Measurements from ENCODE around the gene CTNNA3. TPM values are rescaled to one million over a fixed set of nuclear protein-coding genes. Genes with fewer than 3 reads are reported as not detected.
A peak's percentile ranks its signal among the peaks of the same experiment; 100 is the strongest.

CTNNA3 gene
- total RNA-seq, 1 experiment from 2014 or later = 0.32 TPM

DNA sequence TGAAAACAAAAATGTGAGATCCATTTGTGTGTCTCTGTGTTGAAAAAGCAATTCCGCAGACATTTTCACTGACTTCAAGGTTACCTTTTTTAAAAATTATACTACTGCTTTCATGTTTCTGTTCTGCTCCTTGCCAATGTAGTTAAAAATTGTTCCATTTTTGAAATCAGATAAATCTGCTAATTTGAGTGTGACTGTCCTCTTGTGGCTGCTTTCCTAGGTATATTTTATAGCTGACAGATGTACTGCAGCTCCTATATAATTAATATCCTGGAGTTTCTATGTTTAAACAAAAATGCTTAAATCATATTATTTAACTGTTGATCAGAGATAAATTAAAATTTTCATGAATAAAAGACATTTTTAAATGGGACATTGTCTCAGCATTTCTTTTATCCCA is 947.8 kb downstream of the CTNNA3 start:
- Histone ChIP-seq H2AFZ (ENCODE audit: low read depth, low read length, poor library complexity, severe bottlenecking) (peak overlapping the region; percentile 74), H4K20me1 (ENCODE audit: insufficient read depth) (no peaks in the 10 kb centered on the region), H3K9me3 (ENCODE audit: control insufficient read depth in 1 of 2, insufficient read depth in 1 of 2, low read depth in 1 of 2, low read length in 2 of 2) (no peaks in the 10 kb centered on the region), H3K4me3 (replicated peaks in 1 of 2; ENCODE audit: low read depth in 1 of 2, low read length in 2 of 2) (no peak overlapping the region), H3K9me2 (ENCODE audit: insufficient read depth) (no peaks in the 10 kb centered on the region), H3K27ac (ENCODE audit: low read depth, low read length) (no peak overlapping the region), H3K9ac (ENCODE audit: low read length) (no peak overlapping the region), H3K4me2 (ENCODE audit: low read length) (peak overlapping the region; percentile 44; the same call in 1 of the 2 replicates), H3K36me3 (ENCODE audit: control insufficient read depth in 1 of 2, insufficient read depth in 2 of 2, low read length in 2 of 2) (no peaks in the 10 kb centered on the region), H3K4me1 (ENCODE audit: control insufficient read depth in 1 of 2, insufficient read depth in 2 of 2, low read length in 2 of 2) (peaks cover 2 to 16% of the 10 kb centered on the region in 2 experiments; a peak in 2 of 4 replicates), H3K27me3 (ENCODE audit: insufficient read depth, low read length) (no peaks in the 10 kb centered on the region), H3K79me2 (ENCODE audit: insufficient read depth, low read length) (no peaks in the 10 kb centered on the region)
- RAD21 ChIA-PET (ENCODE audit: low non-redundant PET in 1 of 2, low total read pairs in 2 of 2, uncharacterized antibody in 2 of 2, unreplicated experiment in 2 of 2) = no interaction called here
- intact Hi-C loops (cut with micrococcal nuclease) = no loop called here
- POLR2A ChIA-PET = no interaction called here
- TF ChIP-seq TCF7L2 (IDR thresholded peaks at IDR 0.05; ENCODE audit: borderline replicate concordance, extremely low read depth, insufficient read depth, insufficient read length) (no peak), ZNF274 (IDR thresholded peaks at IDR 0.05; ENCODE audit: low read depth, low read length) (no peak), EZH2 (IDR thresholded peaks at IDR 0.05) (no peak), ZFX (IDR thresholded peaks at IDR 0.05) (no peak), RAD21 (IDR thresholded peaks at IDR 0.05; ENCODE audit: low read depth) (peak; percentile 9; the same call in 1 of the 2 replicates), POLR2A (IDR thresholded peaks at IDR 0.05; ENCODE audit: borderline replicate concordance, extremely low read depth, insufficient read depth, insufficient read length) (no peak), SP1 (IDR thresholded peaks at IDR 0.05; ENCODE audit: low read depth) (no peak)
- TF ChIP-seq, protein P1, sequence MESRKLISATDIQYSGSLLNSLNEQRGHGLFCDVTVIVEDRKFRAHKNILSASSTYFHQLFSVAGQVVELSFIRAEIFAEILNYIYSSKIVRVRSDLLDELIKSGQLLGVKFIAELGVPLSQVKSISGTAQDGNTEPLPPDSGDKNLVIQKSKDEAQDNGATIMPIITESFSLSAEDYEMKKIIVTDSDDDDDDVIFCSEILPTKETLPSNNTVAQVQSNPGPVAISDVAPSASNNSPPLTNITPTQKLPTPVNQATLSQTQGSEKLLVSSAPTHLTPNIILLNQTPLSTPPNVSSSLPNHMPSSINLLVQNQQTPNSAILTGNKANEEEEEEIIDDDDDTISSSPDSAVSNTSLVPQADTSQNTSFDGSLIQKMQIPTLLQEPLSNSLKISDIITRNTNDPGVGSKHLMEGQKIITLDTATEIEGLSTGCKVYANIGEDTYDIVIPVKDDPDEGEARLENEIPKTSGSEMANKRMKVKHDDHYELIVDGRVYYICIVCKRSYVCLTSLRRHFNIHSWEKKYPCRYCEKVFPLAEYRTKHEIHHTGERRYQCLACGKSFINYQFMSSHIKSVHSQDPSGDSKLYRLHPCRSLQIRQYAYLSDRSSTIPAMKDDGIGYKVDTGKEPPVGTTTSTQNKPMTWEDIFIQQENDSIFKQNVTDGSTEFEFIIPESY (IDR thresholded peaks at IDR 0.05; ENCODE audit: extremely low read depth, insufficient replicate concordance, low read length) = no peak
- TF ChIP-seq, protein P2, sequence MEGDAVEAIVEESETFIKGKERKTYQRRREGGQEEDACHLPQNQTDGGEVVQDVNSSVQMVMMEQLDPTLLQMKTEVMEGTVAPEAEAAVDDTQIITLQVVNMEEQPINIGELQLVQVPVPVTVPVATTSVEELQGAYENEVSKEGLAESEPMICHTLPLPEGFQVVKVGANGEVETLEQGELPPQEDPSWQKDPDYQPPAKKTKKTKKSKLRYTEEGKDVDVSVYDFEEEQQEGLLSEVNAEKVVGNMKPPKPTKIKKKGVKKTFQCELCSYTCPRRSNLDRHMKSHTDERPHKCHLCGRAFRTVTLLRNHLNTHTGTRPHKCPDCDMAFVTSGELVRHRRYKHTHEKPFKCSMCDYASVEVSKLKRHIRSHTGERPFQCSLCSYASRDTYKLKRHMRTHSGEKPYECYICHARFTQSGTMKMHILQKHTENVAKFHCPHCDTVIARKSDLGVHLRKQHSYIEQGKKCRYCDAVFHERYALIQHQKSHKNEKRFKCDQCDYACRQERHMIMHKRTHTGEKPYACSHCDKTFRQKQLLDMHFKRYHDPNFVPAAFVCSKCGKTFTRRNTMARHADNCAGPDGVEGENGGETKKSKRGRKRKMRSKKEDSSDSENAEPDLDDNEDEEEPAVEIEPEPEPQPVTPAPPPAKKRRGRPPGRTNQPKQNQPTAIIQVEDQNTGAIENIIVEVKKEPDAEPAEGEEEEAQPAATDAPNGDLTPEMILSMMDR (IDR thresholded peaks at IDR 0.05 in 2 of 3, conservative IDR thresholded peaks at IDR 0.05 in 1 of 3; ENCODE audit: borderline replicate concordance in 1 of 3, insufficient read depth in 1 of 3, low read depth in 2 of 3, low read length in 2 of 3) = peak in 1 of 3 experiments; percentile 31; a peak in 1 of 6 replicates
- no peak for DNase-seq (ENCODE audit: low read depth, low spot score)
- ATAC-seq = no peak
- CTCF ChIA-PET = no interaction called here
- BruUV-seq (replicated peaks) = no TSS peak
